MG63 (cell line): Measurements from ENCODE around the gene ZNF277. TPM values are rescaled to one million over a fixed set of nuclear protein-coding genes. Genes with fewer than 3 reads are reported as not detected.

ENCODE experiments used
- DNase-seq: peaks from one replicate; pipeline ENCODE4 v3.0.0-alpha.2; 2020
- H3K27me3 ChIP-seq: fragments of 250-450 bp; sonication (Bioruptor Pico); 2 replicates; pipeline ENCODE4 v1.5.1; 2020; ENCODE audit warnings: mild to moderate bottlenecking, moderate library complexity
- H3K36me3 ChIP-seq: fragments of 250-450 bp; sonication (Bioruptor Pico); 2 replicates; pipeline ENCODE4 v1.5.1; 2020; ENCODE audit warnings: mild to moderate bottlenecking, moderate library complexity
- H3K4me3 ChIP-seq: fragments of 250-450 bp; sonication (Bioruptor Pico); 2 replicates; pipeline ENCODE4 v1.5.1; 2020; ENCODE audit warnings: mild to moderate bottlenecking, moderate library complexity
- H3K9me3 ChIP-seq: fragments of 250-450 bp; sonication (Bioruptor Pico); 2 replicates; pipeline ENCODE4 v1.5.1; 2020; ENCODE audit warnings: mild to moderate bottlenecking, moderate library complexity
- total RNA-seq: library from RNA; depleted of rRNA; stranded (reverse); fragments of >200 nt; shearing (Covaris generic); gene quantifications from 2 replicates; pipeline ENCODE4 v1.2.3, GENCODE V29; 2014; ENCODE audit warnings: low replicate concordance; rRNA removed

ZNF277 gene, protein sequence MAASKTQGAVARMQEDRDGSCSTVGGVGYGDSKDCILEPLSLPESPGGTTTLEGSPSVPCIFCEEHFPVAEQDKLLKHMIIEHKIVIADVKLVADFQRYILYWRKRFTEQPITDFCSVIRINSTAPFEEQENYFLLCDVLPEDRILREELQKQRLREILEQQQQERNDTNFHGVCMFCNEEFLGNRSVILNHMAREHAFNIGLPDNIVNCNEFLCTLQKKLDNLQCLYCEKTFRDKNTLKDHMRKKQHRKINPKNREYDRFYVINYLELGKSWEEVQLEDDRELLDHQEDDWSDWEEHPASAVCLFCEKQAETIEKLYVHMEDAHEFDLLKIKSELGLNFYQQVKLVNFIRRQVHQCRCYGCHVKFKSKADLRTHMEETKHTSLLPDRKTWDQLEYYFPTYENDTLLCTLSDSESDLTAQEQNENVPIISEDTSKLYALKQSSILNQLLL
- 3.8 and 5.8 TPM in 2 replicates for total RNA-seq

- H3K9me3 ChIP-seq, result no peaks in the 10 kb centered on the region
- peak; percentile 93 for DNase-seq
- H3K36me3 ChIP-seq, result no peaks in the 10 kb centered on the region
- H3K4me3 ChIP-seq, result peak within 1 kb of the TSS; percentile 74
- no peaks in the 10 kb centered on the region for H3K27me3 ChIP-seq
Observed at GRCh38 chr7:112206238-112206990, at the start of gene ZNF277, which contains the start of gene DOCK4. Gene ZNF277, plus strand, starts transcription at chr7:112206695. Its CDS starts 22 bp downstream, at chr7:112206717. Gene DOCK4, minus strand, starts transcription at chr7:112206399. Its CDS starts 261 bp downstream, at chr7:112206138.

DNA sequence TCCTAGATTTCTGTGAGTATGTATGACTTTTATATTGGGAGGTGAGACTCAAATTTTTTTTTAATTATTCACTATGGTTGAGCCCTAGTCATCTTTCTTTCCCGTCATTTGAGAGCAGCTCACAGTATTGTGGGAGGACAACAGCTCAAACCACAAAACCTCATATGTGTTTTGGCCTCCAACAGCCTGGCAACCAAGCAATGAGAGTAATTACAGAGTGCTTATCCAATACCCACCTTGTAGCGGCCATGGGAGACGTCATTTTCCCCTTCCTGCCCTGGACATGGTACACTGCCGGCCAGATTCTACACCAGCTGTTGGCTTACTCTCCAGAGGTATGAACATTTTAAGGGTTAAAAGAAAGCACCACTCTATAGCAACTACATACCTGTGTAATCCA is 49.4 kb upstream of the ZNF277 start:
- no peaks in the 10 kb centered on the region for H3K9me3 ChIP-seq
- no peak for DNase-seq
- H3K36me3 ChIP-seq, result no peaks in the 10 kb centered on the region
- H3K4me3 ChIP-seq, result no peak overlapping the region
- no peaks in the 10 kb centered on the region for H3K27me3 ChIP-seq

DNA sequence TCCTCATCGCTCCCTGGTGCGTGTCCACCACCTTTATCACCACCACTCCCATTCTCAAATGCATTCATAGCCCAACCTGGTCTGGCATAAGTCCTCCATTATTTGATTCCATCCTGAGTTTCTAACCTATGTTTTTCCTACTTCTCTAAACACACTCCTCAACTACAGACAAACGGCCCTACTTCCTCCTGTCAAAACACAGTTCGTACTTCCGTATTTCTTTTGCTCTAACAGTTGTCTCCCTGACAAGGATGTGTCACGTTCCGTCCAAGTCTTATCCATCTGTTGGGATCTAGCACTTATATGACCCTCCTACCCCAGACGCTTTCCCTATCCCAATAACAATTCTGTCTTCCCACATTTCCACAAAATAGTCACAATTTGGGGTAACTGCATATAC is 47.1 kb upstream of the ZNF277 start:
- no peak for DNase-seq
- Histone ChIP-seq H3K27me3 (no peaks in the 10 kb centered on the region), H3K9me3 (no peaks in the 10 kb centered on the region), H3K36me3 (no peaks in the 10 kb centered on the region), H3K4me3 (no peak overlapping the region)

GRCh38 chr7:112160130-112160770 is 46.2 kb upstream of the ZNF277 start:
- Histone ChIP-seq H3K4me3 (no peak overlapping the region), H3K36me3 (no peaks in the 10 kb centered on the region), H3K27me3 (no peaks in the 10 kb centered on the region), H3K9me3 (no peaks in the 10 kb centered on the region)
- no peak for DNase-seq

DNA sequence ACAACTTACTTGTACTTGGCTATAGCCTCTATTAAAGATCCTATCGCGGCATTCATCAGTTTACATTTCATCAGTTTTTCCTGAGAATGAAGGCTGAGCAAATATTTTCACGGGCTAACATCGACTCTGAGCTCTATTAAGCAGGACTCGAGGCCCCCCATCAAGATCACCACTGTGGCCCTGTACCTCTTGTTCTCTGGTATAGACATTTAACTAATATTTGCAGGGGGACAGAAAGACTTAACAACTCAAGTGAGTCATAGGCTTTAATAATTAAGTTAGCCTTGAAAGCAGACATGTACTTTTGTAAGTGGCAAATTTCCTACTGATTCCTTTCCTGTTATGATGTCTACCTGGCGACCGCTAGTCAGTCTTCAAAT is 45.7 kb upstream of the ZNF277 start:
- H3K36me3 ChIP-seq, result no peaks in the 10 kb centered on the region
- H3K9me3 ChIP-seq, result no peaks in the 10 kb centered on the region
- H3K4me3 ChIP-seq, result no peak overlapping the region
- no peak for DNase-seq
- no peaks in the 10 kb centered on the region for H3K27me3 ChIP-seq

DNA sequence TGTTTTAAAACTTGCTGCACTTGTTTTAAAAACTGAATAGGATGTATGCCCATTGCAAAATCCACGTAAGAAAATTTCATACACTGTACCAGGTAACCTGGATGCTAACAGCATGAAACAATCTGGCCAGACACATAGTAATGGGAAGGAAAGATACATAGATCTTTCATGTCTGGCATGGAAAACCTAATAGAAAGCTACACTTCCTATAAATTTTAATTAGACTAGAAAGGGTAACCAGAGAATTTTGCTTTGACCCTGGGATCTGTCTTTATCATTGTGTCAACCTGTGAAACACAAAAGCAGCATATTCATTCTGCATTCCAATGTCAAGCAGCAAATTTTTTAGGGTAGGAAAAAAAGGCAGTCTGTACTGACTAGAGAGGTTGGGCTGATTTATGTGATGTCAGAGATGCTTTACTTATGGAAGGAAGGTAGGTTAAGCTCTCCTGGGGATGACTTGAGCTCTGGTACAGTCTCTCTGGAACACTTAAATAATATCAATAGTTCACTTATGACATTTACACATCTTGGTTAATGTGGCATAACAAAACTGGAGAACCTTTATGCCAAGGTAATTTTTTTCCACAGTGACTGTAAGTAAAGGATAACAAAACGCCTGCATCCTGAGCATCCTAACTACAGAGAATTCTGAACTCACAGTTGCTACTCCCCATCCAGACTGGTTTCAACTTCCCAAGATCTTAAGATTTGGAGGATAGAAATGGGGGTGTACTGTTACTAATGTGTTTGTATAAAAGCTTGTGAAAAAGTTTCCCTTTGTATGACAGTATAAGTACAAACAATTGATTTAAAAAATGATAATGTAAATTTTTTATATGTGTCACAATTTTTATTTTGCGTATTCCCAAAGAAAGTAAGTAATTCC is 45.0 kb upstream of the ZNF277 start:
- no peaks in the 10 kb centered on the region for H3K36me3 ChIP-seq

DNA sequence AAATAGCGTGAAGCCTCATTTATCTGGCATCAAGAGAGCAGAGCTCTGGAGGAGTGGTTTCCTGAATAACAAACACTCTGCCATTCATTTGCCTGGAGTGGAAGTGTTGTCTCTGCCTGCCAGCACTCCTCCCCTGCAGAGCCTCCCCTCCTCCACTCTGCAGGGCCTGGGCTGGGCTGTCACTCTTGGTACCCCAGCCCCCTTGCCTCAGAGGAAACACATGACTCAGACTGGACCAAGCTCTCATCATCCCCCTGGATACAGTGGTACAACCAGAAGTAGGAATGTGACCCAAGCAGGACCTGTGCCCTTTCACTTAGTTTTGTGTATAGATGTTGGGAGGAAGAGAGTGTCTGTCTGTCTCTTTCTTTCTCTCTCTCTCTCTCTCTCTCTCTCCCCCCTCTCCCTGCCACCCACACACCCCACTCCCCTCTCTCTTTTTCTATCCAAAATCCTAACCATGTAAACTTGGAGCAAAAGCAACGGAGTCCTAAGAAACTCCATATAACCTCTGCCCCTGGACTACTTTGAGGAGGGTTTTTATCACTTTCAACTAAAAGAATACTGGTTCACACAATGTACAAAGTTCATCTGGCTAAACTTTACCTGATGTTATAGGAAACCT is 44.2 kb upstream of the ZNF277 start:
- no peak overlapping the region for H3K4me3 ChIP-seq
- DNase-seq, result peak; percentile 20
- H3K36me3 ChIP-seq, result no peaks in the 10 kb centered on the region
- H3K9me3 ChIP-seq, result no peaks in the 10 kb centered on the region
- no peaks in the 10 kb centered on the region for H3K27me3 ChIP-seq

More for the DNA sequence above, 45.0 kb upstream of the ZNF277 start:
- no peak overlapping the region for H3K4me3 ChIP-seq
- no peaks in the 10 kb centered on the region for H3K9me3 ChIP-seq
- H3K27me3 ChIP-seq, result no peaks in the 10 kb centered on the region
- DNase-seq, result no peak

DNA sequence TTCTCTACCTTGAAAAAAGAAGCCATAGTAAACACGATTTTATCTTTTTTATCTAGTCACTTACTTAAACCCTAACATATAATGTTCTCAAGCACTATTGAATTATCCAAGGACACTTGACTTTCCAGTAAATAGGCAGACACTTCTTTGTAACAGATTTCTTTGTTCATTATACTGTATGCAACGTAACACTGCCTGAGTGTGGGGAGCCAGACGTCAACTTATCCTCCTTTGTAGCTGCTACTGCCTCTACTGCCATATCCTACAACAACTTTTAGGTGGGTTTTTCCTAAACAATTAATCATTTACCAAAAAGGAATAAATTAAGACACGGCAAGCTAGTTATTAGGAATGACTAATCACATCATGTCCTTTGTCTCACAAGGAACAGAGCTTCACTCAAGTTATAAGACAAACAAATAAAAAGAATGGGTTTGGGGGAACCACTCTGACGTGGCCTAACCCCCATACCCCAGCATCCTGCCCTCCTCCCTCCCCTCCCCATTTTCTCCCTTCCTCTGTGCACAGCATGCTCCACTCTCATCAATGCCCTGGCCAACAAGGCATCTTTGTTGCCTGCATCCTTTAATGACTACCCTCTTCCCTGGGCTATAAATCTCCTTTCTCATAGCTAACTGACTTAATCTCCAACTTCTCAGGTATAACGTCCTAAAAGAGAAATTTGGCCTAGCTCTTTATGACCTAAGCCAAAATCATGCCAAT is 43.5 kb upstream of the ZNF277 start:
- Histone ChIP-seq H3K27me3 (no peaks in the 10 kb centered on the region), H3K9me3 (no peaks in the 10 kb centered on the region), H3K4me3 (no peak overlapping the region), H3K36me3 (no peaks in the 10 kb centered on the region)
- no peak for DNase-seq

- Histone ChIP-seq H3K4me3 (no peak overlapping the region), H3K9me3 (no peaks in the 10 kb centered on the region), H3K27me3 (no peaks in the 10 kb centered on the region), H3K36me3 (no peaks in the 10 kb centered on the region)
- DNase-seq, result no peak
Observed at GRCh38 chr7:112167147-112167546, 39.3 kb upstream of the ZNF277 start.

GRCh38 chr7:112168915-112169314 is 37.6 kb upstream of the ZNF277 start:
- no peaks in the 10 kb centered on the region for H3K9me3 ChIP-seq
- DNase-seq, result no peak
- H3K27me3 ChIP-seq, result no peaks in the 10 kb centered on the region
- no peaks in the 10 kb centered on the region for H3K36me3 ChIP-seq
- H3K4me3 ChIP-seq, result no peak overlapping the region

DNA sequence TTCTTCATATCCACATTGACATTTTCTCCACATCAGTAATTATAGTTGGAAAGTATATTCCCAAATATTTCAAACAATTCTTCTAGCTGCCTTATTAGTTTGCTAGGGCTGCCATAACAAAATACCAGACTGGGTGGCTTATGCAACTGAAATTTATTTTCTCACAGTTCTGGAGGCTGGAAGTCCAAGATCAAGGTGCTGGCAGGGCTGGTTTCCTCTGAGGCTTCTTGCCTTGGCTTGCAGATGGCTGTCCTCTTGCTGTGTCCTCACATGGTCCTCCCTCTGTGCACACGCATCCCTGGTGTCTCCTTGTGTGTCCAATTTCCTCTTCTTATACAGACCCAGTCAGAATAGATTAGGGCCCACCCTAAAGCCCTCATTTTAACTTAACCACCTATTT is 34.8 kb upstream of the ZNF277 start:
- DNase-seq, result no peak
- Histone ChIP-seq H3K9me3 (no peaks in the 10 kb centered on the region), H3K27me3 (no peaks in the 10 kb centered on the region), H3K4me3 (no peak overlapping the region), H3K36me3 (no peaks in the 10 kb centered on the region)

- no peak for DNase-seq
- no peak overlapping the region for H3K4me3 ChIP-seq
- H3K36me3 ChIP-seq, result no peaks in the 10 kb centered on the region
- H3K27me3 ChIP-seq, result no peaks in the 10 kb centered on the region
- no peaks in the 10 kb centered on the region for H3K9me3 ChIP-seq
Observed at GRCh38 chr7:112172870-112173567, 33.5 kb upstream of the ZNF277 start.

GRCh38 chr7:112173568-112173905 is 33.0 kb upstream of the ZNF277 start:
- Histone ChIP-seq H3K27me3 (no peaks in the 10 kb centered on the region), H3K36me3 (no peaks in the 10 kb centered on the region), H3K4me3 (no peak overlapping the region), H3K9me3 (no peaks in the 10 kb centered on the region)
- DNase-seq, result no peak

GRCh38 chr7:112174192-112174591 is 32.3 kb upstream of the ZNF277 start:
- no peaks in the 10 kb centered on the region for H3K36me3 ChIP-seq
- H3K27me3 ChIP-seq, result no peaks in the 10 kb centered on the region
- DNase-seq, result no peak
- H3K4me3 ChIP-seq, result no peak overlapping the region
- no peaks in the 10 kb centered on the region for H3K9me3 ChIP-seq

GRCh38 chr7:112176241-112176640 is 30.3 kb upstream of the ZNF277 start:
- H3K9me3 ChIP-seq, result no peaks in the 10 kb centered on the region
- no peaks in the 10 kb centered on the region for H3K27me3 ChIP-seq
- H3K36me3 ChIP-seq, result no peaks in the 10 kb centered on the region
- DNase-seq, result no peak
- H3K4me3 ChIP-seq, result no peak overlapping the region
